Activated CD8-positive, alpha-beta memory T cell treated with anti-CD3 and anti-CD28 coated beads for 4 hours (primary cell): ENCODE results near the gene ALDH3A2.
A peak's percentile ranks its signal among the peaks of the same experiment; 100 is the strongest.

Source experiments
- DNase-seq, 2 donors: peaks; one replicate each; pipeline ENCODE4 v3.0.0-alpha.2; 2020; ENCODE audit warnings: low read depth in 2 of 2

ALDH3A2 gene

DNA sequence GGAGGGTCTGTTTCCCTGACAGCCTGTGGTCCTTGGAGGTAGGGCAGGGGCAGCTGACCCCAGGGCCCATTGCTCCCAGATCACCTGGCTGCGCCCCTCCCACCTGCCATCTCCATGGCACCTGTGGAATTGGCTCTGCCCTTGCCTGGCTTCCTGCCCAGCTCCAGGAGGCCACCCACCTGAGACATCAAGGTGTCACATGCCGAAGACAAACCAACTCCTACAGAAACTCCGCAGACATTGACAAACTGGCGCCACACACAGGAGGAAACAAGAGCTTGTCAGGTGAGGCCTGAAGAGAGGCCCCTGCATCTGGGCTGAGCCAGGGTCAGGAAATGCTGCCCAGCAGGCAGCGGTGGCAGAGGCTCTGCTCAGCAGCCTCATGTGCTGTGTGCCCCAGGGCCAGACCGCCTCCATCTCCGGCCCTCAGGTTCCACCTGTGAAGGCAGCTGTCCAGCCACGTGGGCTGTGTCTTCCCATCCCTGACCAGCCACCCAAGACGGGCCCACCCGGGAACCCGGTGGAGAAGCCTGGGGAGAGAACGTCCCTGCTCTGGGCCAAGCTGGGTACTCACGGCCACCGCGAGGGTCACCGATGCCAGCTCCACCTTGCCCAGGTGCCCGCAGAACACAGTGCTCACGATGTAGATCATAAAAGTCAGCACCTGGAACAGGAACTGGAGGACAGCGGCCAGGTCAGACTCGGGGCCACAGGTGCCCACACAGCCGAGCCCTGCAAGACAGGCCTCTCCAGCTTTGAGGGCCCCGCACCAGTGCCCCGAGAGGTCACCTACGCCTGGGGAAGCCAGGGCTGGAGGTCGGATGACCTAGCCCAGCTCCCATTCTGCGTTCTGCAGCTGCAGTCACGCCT is 66.2 kb downstream of the ALDH3A2 start:
- DNase-seq, result no peak

DNA sequence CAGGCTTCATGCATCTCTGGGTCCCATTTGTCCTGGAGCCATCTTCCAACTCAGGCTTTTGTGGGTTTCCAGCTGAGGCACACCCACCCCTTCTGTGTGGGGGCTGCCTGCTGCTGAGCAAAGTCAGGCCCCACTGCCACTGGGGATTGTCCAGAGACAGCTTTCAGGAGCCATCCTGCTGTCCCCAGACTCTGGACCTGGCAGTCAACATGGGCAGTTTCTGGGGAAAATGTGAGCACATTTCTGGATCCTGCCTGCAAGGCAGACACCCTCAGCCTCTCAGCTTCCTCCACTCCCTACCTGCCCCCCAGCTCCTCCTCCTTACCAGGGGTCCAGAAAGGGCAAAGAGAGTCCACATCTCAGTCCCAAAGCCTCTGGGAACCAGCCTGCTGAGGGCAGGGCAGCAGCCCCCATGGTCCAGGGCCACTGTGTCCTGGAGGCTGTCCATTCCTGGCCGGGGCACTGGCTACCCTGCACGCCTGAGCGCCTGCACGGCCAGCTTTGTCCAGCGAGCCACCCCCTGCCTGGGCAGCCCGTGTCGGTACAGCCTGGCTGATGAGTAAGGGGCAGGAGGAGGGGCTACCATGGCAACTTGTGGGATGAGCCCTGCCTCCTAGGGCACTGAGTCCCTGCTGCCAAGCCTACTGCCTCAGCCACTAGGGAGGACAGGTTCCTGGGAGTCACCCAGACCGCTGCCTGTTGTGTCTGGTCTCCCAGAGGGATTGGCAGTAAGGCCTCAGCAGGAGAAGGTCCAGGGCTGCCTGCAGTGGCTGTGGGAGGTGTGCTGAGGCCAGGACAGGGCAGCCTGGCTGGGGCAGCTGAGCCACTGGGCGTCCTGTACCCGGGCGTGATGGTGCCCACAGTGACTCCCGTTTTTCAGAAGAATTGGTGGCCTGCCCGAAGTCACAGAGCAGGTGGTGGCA is 67.8 kb downstream of the ALDH3A2 start, which contains the start of gene SLC47A2:
SLC47A2 (minus strand) TSS at position 477 of the 923 bp plus-strand sequence; CDS start at position 448, 29 bp downstream.
- no peak for DNase-seq

DNA sequence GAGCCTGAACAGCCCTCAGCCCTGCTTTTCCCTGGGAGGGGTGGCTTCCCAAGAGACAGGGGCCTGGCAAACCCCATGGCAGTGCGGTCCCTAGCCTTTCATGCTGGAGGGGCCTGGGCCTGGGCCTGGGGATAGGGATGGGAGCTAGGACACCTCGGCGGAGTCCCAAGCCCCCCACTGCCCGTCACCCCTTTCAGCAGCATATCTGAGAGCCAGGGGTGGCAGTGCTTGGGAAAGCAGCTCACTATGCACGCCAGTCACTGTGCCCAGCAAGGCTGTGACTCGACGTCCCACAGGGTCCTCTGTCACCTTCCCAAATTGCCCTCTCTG is 68.4 kb downstream of the ALDH3A2 start:
- no peak for DNase-seq

DNA sequence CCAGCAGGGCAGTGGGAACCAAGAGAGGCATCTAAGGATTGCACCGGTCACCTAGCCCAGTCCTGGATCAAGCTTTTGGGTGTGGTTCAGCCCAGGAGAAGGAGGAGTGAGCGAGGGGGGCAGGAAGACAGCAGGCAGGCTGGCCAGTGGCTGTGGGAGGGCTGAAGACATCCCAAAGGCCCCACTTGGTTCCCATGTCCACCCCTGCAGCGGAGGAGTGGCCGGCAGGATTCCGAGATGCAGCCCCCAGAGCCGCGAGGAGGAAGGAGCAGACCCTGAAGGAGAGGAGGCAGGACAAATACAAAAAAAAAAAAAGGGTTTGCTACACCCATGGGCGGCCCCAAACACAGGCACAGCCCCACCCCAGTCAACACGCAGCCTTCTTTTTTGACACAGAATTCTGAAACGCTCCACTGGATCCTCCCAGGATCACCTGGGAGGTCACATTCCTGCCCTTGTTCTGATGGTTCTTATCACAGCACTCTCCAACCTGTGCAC is 68.9 kb downstream of the ALDH3A2 start:
- DNase-seq, result no peak

DNA sequence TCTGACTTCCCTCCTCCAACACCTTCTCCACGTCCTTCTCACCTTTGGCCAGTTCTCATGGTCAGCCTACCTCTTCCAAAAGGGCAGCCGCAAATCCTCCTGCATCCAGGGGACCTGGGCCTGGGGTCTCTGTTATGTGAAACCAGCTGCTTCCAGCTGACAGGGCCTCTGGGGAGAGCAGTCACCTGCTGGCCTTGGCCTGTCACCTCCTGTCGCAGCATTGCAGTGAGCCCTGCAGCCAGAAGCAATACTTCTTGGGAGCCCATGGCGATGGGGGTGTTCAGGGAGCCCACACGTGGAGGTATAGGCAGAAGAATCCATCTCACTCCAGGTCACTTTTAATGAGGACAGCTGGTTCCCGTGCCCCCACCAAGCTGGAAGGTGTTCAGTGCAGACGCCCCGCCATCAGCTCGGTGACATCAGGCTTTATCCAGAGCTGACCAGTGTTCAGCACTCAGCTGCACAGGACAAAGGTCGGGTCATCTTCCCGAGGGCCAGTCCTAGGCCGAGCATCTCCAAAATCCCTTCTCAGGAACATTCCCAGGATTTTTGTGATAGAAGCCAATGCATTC is 69.6 kb downstream of the ALDH3A2 start:
- DNase-seq, result no peak

DNA sequence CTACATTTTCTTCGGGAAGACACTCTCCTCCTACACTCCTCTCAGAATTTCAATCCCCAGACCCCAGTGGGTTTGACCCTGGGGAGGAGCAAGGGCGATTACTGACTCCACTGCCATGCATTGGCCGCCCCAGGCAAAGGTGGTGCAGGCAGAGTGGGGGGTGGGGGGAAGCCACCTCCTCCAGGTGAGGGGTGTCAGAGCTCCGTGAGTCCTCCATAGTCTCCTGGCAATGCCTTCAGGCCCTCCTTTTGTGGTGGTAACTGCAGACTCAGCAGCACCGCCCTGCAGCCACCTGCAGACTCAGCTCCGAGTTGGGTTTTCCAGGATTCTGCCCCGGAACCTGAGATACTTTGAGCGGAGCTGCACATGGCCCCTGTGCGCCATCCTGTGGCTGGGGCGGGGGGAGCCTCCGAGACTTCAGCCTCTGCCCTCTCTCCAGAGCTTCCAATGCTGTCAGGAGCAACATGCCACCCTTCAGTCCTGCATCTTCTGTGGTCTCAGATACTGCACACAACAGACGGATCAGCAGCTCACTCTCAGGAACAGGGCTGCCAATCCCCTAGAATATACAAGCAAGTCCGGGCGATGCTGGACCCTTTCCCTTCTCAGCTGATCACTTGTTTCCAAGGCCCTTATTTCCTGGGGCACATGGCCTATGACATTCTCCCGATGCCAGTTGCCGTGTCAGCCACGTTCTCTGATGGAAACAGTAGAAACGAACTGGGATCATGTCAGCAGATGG is 70.2 kb downstream of the ALDH3A2 start:
- no peak for DNase-seq

DNA sequence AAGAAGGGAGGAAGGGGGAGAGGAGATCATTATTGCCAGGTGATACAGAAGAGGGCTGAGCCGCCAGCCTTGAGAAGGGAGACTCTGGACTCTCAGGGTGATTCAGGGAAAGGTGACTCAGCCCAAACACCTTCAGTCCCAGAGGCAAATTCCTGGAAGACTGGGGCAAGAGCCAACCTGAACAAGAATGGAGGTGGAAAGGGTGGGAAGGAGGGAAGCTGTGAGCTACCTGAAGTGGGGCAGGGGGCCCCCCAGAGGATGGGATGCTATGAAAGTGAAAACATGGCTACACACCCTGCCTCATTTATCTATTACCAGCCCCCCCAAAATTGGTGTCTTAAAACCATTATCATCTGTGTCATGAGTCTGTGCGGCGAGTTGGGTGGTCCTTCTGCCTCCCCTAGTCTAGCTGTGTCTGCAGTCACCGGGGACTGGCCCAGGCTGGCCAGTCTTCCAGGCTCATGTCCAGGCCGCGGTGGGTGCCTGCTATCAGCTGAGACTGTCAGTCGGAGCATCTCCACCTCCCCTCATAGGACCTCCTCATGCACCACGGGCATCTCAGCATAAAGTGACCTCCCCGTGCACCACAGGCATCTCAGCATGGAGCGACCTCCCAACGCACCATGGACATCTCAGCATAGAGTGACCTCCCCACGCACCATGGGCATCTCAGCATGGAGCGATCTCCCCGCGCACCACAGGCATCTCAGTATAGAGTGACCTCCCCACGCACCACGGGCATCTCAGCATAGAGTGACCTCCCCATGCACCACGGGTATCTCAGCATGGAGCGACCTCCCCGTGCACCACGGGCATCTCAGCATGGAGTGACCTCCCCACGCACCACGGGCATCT is 71.0 kb downstream of the ALDH3A2 start:
- no peak for DNase-seq

DNA sequence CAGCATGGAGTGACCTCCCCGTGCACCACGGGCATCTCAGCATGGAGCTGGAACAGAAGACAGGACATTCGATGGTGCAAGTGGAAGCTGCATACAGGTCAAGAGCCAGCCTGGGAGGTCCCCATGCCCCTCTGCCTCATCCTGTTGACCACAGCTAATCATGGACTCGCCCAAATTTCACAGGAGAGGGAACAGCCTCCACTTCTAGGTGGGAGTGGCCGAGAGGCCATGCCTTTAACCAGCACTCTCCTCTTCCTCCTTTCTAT is 71.6 kb downstream of the ALDH3A2 start:
- DNase-seq, result no peak

DNA sequence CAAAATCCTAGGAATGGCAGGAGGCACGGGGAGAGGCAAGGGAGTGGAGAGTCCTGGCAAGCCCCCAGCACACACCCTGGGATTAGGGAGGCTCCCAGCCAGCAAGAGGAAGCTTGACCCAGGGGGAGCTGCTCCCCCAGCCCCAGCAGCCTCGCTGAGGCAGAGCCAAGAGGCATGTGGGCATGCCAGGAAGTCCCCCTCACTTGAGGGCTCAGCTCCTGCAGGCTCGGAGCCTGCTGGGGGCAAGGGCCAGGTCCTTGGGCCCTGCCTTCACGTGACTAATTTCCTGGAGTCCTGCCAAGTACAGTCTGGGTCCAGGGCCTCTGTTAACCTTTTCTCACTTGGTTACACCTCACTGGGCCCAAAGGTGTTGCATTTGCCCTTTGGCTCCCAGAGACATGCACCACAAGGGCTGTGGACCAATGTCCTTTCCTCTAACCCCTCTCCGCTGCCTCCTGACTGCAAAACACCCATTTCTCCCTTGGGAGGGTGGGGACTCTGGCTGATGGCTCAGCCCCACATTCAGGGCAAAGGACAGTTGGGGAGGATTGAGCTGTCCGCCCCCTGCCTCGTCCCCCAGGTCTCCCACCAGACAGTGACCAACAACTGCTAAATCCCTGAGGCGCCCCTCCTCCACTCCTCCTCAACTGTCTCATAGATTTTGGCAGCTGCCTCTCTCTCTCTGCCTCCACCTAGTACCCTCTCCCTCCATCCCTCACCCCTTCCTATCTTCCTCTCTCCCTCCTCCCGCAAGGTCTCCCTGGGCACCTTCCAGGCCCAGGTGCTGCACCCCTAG is 72.3 kb downstream of the ALDH3A2 start:
- DNase-seq, result no peak

DNA sequence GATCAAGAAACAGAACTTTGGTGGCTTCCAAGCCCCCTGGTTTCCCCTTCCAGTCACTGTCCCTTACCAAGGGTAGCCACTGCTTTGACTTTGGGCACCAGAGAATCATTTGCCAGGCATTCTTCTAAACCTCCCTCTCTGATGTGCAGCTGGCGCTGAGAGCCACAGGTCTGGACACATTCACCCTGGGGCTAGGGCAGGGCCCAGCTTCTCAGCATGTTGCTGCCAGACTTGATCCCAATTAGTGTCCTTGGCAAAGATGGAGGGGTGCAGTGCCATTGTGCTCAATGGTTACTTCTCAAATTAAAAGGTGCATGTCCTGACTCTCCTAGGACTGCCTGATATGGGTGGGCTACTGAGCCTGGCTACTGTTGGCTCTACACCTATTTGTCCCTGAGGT is 75.4 kb downstream of the ALDH3A2 start:
- no peak for DNase-seq

DNA sequence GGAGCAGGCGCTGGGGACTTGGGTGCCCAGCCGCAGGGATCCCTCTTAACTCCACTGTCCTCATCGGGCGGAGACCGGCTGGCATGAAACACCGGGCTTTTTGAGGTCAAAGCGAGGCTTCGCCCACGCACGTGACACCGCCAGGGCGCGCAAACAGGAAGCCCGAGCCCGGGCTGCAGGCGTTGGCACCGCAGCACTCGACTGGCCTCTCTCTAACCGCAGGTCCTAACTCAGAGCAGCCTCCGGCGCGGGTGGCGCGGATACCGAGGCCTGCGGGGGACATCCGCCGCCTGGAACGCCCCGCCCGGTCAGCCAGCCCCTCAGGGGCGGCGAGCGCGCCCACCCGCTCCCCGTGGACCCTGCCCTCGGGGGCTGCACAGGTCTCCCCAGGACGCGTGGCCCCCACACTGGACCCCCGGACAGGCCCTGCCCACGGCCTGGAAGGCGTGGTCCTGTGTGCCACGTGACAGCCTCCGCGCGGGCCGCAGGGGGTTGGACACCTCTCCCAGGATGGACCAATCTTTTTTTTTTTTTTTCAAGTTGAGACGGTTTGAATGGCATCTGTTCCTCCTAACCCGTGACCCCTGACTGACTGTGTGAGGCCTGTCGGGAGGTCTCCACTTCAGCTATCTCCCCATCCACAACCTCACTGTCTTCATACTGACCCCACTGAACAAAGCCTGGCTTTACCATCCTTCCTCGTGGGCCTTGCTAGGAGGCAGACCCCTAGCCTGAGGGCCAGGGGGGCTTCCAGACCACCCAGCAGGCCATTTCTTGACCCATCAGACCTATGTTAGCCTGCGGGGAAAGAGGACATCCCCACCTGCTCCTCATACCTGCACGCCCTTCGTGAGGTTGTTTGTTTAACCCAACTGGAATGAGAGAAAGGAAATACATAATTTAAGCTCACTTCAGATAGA is 76.2 kb downstream of the ALDH3A2 start:
- peak; percentile 12 to 18 for DNase-seq

DNA sequence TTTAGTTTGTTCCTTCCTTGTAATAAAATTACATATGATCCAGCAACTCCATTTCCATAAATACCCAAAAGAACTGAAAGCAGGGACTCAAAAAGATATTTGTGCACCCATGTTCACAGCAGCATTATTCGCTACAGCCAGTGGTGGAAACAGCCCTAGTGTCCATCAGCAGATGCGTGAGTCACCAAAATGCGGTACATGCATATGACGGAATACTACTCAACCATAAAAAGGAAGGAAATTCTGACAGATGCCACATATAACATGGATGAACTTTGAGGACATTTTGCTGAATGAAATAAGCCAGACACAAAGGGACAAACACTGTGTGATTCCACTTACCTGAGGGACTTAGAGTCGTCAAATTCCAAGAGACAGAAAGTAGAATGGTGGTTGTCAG is 76.9 kb downstream of the ALDH3A2 start:
- DNase-seq, result no peak

DNA sequence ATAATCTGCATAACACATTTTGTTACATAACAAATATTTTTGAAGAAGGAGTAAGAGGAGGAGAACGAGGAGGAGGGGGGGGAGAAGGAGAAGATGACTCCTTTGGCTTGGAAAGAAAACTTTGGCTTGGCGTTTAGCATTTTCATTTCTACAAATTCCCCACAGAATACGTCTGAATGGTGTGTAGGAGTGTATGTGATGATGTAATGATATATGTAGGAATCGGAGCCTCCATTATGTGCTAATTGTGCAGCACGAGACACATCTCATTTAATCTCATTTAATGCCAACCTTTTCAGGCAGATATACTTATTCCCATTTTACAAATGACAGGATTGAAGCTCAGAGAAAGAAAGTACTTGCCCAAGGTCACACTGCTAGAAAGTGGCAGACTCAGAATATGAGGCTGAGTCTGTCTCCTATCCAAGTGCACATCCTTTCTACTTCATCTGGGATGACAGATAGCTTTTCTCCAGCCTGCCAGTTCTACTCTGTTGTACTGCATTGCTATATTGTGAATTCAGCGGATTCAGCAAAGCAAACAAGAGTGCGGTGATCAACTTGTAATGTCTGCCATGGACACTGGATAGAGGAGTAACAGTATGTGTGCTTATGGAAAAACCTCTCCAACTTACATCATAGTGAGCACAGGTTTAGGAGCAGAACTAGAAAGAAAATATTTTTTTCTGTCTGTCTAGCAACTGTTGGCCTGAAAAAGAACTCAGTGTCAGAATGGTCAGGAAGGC is 78.3 kb downstream of the ALDH3A2 start:
- no peak for DNase-seq
